ENCODE results near the gene KRCC1. TPM values are rescaled to one million over a fixed set of nuclear protein-coding genes. Genes with fewer than 3 reads are reported as not detected.

Gene KRCC1
- total and polyA plus RNA-seq, 9 of the 15 experiments (the other 6 are each of a cell fraction or from before 2014, with no cell fraction given), result 1.9 to 6.0 (median 2.2) TPM

- ATAC-seq (no peak), DNase-seq (ENCODE audit: extremely low read depth in 1 of 4, low spot score in 3 of 4) (no peak), FAIRE-seq (no peak)
- Histone ChIP-seq H3K4me1 (replicated peaks in 1 of 2; ENCODE audit: control insufficient read depth in 2 of 2, insufficient read depth in 2 of 2, low read length in 2 of 2) (0 out of 5 replicates have a peak, but pooled peaks cover 0 to 3% of the 10 kb centered on the region in 2 experiments), H3K27ac (ENCODE audit: extremely low read depth, low read depth, low read length) (no peak overlapping the region), H2AFZ (ENCODE audit: low read depth, low read length) (no peak overlapping the region), H3K9me3 (replicated peaks; ENCODE audit: control insufficient read depth, insufficient read depth, low read depth, low read length) (no peaks in the 10 kb centered on the region), H3K9me1 (ENCODE audit: control insufficient read depth, insufficient read depth, low read length) (no peaks in the 10 kb centered on the region), H3K36me3 (ENCODE audit: control insufficient read depth, insufficient read depth, low read length) (no peaks in the 10 kb centered on the region), H3K4me2 (ENCODE audit: insufficient read depth, low read length) (no peak overlapping the region), H3K9ac (ENCODE audit: insufficient read depth in 1 of 2, low read depth in 2 of 2, low read length in 2 of 2) (no peak overlapping the region), H3K79me2 (ENCODE audit: control insufficient read depth, insufficient read depth, low read length) (no peaks in the 10 kb centered on the region), H3K4me3 (no peak overlapping the region), H4K20me1 (replicated peaks; ENCODE audit: control insufficient read depth, insufficient read depth, low read length) (no peaks in the 10 kb centered on the region), H3K27me3 (ENCODE audit: control insufficient read depth in 2 of 2, insufficient read depth in 2 of 2, low read length in 2 of 2) (peaks cover 10 to 28% of the 10 kb centered on the region in 2 experiments; a peak in 4 of 5 replicates)
- in situ Hi-C loops (cut with MboI) (no loop called here), intact Hi-C loops (cut with micrococcal nuclease) (no loop called here)
- POLR2A ChIA-PET, result no interaction called here
- no peak for TF ChIP-seq SIRT6 (IDR thresholded peaks at IDR 0.05; ENCODE audit: low read depth, low read length)
- BruUV-seq (replicated peaks), result no TSS peak
- CTCF ChIA-PET (ENCODE audit: low intra/inter-chr PET ratio), result no interaction called here
- 18% methylated on average over 1 of the region's 1 CpG for WGBS (ENCODE audit: insufficient coverage, low coverage, missing lambda C conversion rate)
These were observed 27.2 kb upstream of the KRCC1 start for GRCh38 chr2:88082781-88083180.

- DNase-seq (ENCODE audit: extremely low read depth in 1 of 4, low spot score in 3 of 4) (no peak), ATAC-seq (peak; percentile 61), FAIRE-seq (no peak)
- H2AFZ ChIP-seq (ENCODE audit: low read depth, low read length), result no peak overlapping the region
- BruUV-seq (replicated peaks), result no TSS peak
- no peaks in the 10 kb centered on the region for H3K9me1 ChIP-seq (ENCODE audit: control insufficient read depth, insufficient read depth, low read length)
- no peaks in the 10 kb centered on the region for H3K9me3 ChIP-seq (replicated peaks; ENCODE audit: control insufficient read depth, insufficient read depth, low read depth, low read length)
- H3K27ac ChIP-seq (ENCODE audit: extremely low read depth, low read depth, low read length), result no peak overlapping the region
- no peak for TF ChIP-seq GTF2F1 (IDR thresholded peaks at IDR 0.05; ENCODE audit: low read depth, low read length)
- TF ChIP-seq CTCF (IDR thresholded peaks at IDR 0.05 in 2 of 3, conservative IDR thresholded peaks at IDR 0.05 in 1 of 3; ENCODE audit: insufficient read depth in 2 of 3, low read depth in 1 of 3, low read length in 3 of 3), result peak in 2 of 3 experiments; percentile 12 to 19; a peak in 1 of 6 replicates
- H3K9ac ChIP-seq (ENCODE audit: insufficient read depth in 1 of 2, low read depth in 2 of 2, low read length in 2 of 2), result no peak overlapping the region
- H3K27me3 ChIP-seq (ENCODE audit: control insufficient read depth in 2 of 2, insufficient read depth in 2 of 2, low read length in 2 of 2), result peaks cover 10 to 27% of the 10 kb centered on the region in 2 experiments; a peak in 4 of 5 replicates
- H3K4me3 ChIP-seq, result no peak overlapping the region
- H3K4me2 ChIP-seq (ENCODE audit: insufficient read depth, low read length), result no peak overlapping the region
- H4K20me1 ChIP-seq (replicated peaks; ENCODE audit: control insufficient read depth, insufficient read depth, low read length), result no peaks in the 10 kb centered on the region
- no peaks in the 10 kb centered on the region for H3K36me3 ChIP-seq (ENCODE audit: control insufficient read depth, insufficient read depth, low read length)
- POLR2A ChIA-PET, result no interaction called here
- WGBS (ENCODE audit: insufficient coverage, low coverage, missing lambda C conversion rate), result 18% methylated on average over 4 of the region's 4 CpGs
- H3K79me2 ChIP-seq (ENCODE audit: control insufficient read depth, insufficient read depth, low read length), result no peaks in the 10 kb centered on the region
- H3K4me1 ChIP-seq (replicated peaks in 1 of 2; ENCODE audit: control insufficient read depth in 2 of 2, insufficient read depth in 2 of 2, low read length in 2 of 2), result peaks cover 0 to 2% of the 10 kb centered on the region in 2 experiments; a peak in 1 of 5 replicates
- CTCF ChIA-PET (ENCODE audit: low intra/inter-chr PET ratio), result no interaction called here
- in situ Hi-C loops (cut with MboI), result no loop called here
- intact Hi-C loops (cut with micrococcal nuclease), result no loop called here
These were observed 26.5 kb upstream of the KRCC1 start for GRCh38 chr2:88081924-88082608.
